HG02938 (cell line): ENCODE results near the gene VSIR.
A peak's percentile ranks its signal among the peaks of the same experiment; 100 is the strongest.

ENCODE experiments used
- ATAC-seq: cut with Tn5 transposase; IDR thresholded peaks from one replicate; pipeline ENCODE4 v1.9.1; 2021; ENCODE audit warnings: mild to moderate bottlenecking, moderate library complexity; ENCODE audit not compliant: unreplicated experiment

VSIR gene

GRCh38 chr10:71807557-71808510 lies 34.5 kb upstream of the VSIR start:
- ATAC-seq: no peak

- ATAC-seq: no peak
These were observed 33.6 kb upstream of the VSIR start for GRCh38 chr10:71806704-71807556.

GRCh38 chr10:71805776-71806703 lies 32.7 kb upstream of the VSIR start:
- ATAC-seq: no peak

GRCh38 chr10:71804077-71804476 lies 30.8 kb upstream of the VSIR start:
- ATAC-seq: no peak

- no peak for ATAC-seq
These were observed 29.6 kb upstream of the VSIR start for GRCh38 chr10:71802715-71803488.

GRCh38 chr10:71802235-71802634 lies 28.9 kb upstream of the VSIR start:
- ATAC-seq: no peak

- ATAC-seq: peak; percentile 86
These were observed 28.0 kb upstream of the VSIR start for GRCh38 chr10:71801361-71801760.

- no peak for ATAC-seq
These were observed 26.5 kb upstream of the VSIR start for GRCh38 chr10:71799608-71800453.

GRCh38 chr10:71799112-71799511 lies 25.8 kb upstream of the VSIR start:
- no peak for ATAC-seq

- no peak for ATAC-seq
These were observed 24.9 kb upstream of the VSIR start for GRCh38 chr10:71798308-71798624.

GRCh38 chr10:71797533-71798307 lies 24.4 kb upstream of the VSIR start:
- ATAC-seq: no peak

GRCh38 chr10:71796749-71797405 lies 23.6 kb upstream of the VSIR start:
- ATAC-seq: no peak

- no peak for ATAC-seq
These were observed 21.9 kb upstream of the VSIR start for GRCh38 chr10:71795248-71795647.

- ATAC-seq: no peak
These were observed 17.6 kb upstream of the VSIR start for GRCh38 chr10:71790749-71791440.

- no peak for ATAC-seq
These were observed 16.6 kb upstream of the VSIR start for GRCh38 chr10:71789871-71790270.

- no peak for ATAC-seq
These were observed 15.6 kb upstream of the VSIR start for GRCh38 chr10:71788954-71789353.

- ATAC-seq: no peak
These were observed 11.5 kb upstream of the VSIR start for GRCh38 chr10:71784679-71785272.
